Hippocampal formation (tissue), 2 donors: ENCODE results near the gene MAML3.

Experiments
- DNase-seq, 2 donors: peaks; one replicate each; lab custom pipeline; 2025; lab: John Stamatoyannopoulos, UW

The MAML3 gene

GRCh38 chr4:140126261-140126660, 27.7 kb downstream of the MAML3 start:
- no peak for DNase-seq

- no peak for DNase-seq
Measured at GRCh38 chr4:140125374-140125773, 28.6 kb downstream of the MAML3 start.

- DNase-seq = no peak
Measured at GRCh38 chr4:140123666-140124377, 30.2 kb downstream of the MAML3 start.

DNA sequence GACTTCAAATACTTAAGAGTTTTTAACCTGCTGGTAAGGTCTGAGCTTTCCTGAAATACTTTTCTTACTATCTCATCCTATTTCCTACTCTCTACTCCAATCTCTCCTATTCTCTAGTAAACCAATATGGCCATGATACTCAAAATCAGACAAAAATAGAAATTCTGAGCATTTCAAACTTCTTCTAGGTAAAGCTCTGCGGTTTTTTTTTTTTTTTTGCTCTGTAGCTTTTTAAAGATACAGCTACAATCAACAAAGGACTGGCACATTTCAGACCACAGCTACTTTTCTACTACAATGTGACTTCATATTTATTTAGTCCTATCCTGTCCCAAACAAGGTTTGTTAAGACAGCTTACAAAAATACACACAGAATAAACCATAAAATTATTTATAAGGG, 31.1 kb downstream of the MAML3 start:
- no peak for DNase-seq

DNA sequence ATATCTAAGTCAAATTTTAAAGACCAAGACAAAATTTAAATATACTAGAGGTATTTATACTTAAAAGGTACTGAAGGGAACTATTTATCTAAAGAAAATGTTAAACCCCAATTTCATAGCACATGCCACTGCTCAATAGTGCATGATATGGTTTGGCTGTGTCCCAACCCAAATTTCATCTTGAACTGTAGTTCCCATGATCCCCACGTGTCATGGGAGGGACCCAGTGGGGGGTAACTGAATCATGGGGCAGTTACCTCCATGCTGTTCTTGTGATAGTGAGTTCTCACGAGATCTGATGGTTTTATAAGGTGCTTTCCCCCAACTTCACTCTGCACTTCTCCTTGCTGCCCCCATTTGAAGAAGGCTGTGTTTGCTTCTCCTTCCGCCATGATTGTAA, 32.3 kb downstream of the MAML3 start:
- no peak for DNase-seq

- no peak for DNase-seq
Measured at GRCh38 chr4:140118931-140119640, 34.9 kb downstream of the MAML3 start.

- DNase-seq = no peak
Measured at GRCh38 chr4:140117947-140118346, 36.0 kb downstream of the MAML3 start.

DNA sequence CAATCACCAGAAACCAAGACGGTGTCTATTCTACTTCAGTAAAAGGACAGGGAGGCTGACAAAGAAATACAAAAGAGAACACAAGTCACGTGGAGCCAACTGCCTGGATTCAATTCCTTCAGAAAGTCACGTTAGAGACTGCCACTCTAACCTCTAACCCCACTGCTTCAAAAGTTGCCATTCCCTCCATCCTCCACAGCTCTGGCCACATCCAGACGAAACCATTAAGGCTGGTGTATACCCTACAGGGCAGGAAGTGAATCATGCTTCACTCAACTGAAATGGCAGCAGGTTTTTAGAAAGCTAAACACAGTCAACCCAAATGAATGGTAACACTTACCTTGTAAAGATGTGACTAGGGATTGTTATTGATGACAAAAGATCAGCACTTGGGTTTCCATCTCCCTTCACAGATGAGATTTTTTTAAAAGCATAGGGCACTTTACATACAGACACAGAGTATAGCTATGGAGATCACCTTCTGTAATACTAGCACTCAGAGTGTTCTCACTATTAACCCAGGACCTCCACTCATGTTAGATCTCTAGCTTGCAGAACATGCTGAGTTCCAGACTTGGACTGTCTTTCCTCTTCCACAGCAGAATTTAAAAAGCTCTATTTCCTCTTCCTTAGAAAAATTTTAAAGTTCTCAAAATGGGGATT, 37.4 kb downstream of the MAML3 start:
- DNase-seq = no peak

DNA sequence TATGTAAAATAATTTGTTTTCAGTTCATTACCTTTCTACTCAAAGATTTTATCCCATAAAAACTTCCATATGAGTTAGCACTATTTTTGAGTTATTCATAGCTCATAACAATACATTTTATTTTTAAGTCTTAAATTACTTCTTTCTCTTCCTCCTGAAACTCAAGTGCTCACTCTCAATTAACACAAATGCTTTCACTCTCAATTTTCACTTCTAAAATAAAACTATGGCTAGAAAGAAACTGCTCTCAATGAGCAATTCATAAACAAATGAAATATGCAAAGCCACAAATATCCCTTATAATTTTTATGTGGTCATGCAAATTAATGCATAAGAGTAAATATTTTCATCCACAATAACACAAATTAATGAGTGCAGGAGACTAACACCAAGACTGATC, 38.8 kb downstream of the MAML3 start:
- DNase-seq = no peak

- DNase-seq = no peak
Measured at GRCh38 chr4:140113653-140114052, 40.3 kb downstream of the MAML3 start.

DNA sequence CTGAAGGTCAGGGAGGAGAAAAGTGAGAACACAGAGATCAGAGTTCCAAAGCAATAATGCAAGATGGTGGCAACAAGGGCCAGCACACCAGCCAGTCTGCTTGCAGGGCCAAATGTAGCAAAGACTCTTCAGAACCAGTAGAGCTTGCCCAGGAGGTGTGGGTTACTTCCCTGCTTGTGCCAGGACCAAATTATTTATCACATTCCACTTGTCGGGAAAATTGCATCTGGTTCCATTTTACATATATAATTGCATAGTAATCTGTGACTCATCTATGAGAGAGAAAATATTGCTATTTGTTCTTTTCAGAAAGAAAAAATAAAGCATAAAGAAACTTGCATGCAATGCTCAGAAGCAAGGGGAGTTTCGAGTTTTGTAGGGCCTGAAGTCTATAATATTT, 41.4 kb downstream of the MAML3 start:
- DNase-seq = no peak

GRCh38 chr4:140111256-140111655, 42.7 kb downstream of the MAML3 start:
- DNase-seq = no peak

- DNase-seq = no peak
Measured at GRCh38 chr4:140110542-140111215, 43.3 kb downstream of the MAML3 start.

DNA sequence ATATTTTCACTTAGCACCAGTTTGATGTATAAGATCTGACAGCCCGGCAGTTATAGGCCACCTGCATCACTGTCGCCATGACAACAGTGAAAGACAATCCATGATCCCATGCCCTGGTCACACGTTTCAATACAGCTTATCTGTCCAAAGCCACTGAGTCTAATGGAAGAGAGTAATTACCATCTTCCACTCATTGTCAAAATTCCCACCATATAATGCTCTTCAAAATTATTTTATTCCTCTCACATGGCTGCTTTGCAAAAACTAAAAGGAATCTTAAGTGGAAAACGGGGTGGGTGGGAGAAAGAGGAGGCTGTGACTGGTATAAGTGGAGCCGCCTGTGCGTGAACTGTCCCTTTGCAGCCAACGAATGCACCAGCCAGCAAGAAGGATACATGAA, 44.2 kb downstream of the MAML3 start:
- no peak for DNase-seq

DNA sequence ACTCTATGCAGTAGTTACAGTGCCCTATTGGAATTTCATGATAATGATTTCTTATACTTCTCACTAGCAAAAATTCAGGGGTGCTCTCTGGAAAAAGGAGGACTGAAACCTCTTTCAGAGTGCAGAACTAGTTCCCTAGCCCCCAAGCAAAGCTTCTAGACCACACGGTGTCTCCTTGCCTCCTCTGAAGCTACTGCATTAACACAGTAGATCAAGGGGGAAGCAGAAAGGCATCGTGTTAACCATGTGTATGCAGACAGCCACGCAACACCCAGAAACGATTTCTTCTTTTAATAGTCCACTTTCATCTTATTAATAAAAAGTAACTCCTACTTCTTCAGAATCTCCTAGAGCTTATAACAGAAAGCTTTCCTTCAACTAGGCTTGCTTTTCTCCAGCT, 44.7 kb downstream of the MAML3 start:
- no peak for DNase-seq

- DNase-seq = no peak
Measured at GRCh38 chr4:140108713-140109230, 45.2 kb downstream of the MAML3 start.

- no peak for DNase-seq
Measured at GRCh38 chr4:140108243-140108642, 45.7 kb downstream of the MAML3 start.

GRCh38 chr4:140106289-140106844, 47.6 kb downstream of the MAML3 start:
- no peak for DNase-seq

GRCh38 chr4:140105436-140105835, 48.5 kb downstream of the MAML3 start:
- no peak for DNase-seq

- DNase-seq = no peak
Measured at GRCh38 chr4:140103676-140104075, 50.3 kb downstream of the MAML3 start.

GRCh38 chr4:140102421-140102820, 51.6 kb downstream of the MAML3 start:
- DNase-seq = no peak

GRCh38 chr4:140100771-140101170, 53.2 kb downstream of the MAML3 start:
- DNase-seq = no peak
